NK-92 (cell line): ENCODE data around the gene NCOA1.
"Not testable (repeated sequence)": the region's sequence is repeated elsewhere in the genome, so short reads cannot be mapped to it uniquely, and the experiment has no call there.

Source experiments
- DNase-seq: peaks from one replicate; lab custom pipeline; 2025; ENCODE audit not compliant: unreplicated experiment; lab: John Stamatoyannopoulos, UW

NCOA1 gene

GRCh38 chr2:24676493-24676892 is 185.4 kb downstream of the NCOA1 start:
- no peak for DNase-seq

GRCh38 chr2:24678066-24678465 is 187.0 kb downstream of the NCOA1 start:
- not testable (repeated sequence) for DNase-seq

GRCh38 chr2:24680196-24680595 is 189.1 kb downstream of the NCOA1 start:
- DNase-seq = no peak

GRCh38 chr2:24682304-24682703 is 191.2 kb downstream of the NCOA1 start:
- no peak for DNase-seq

- no peak for DNase-seq
Observed at GRCh38 chr2:24683408-24683807, 192.4 kb downstream of the NCOA1 start.

- no peak for DNase-seq
Observed at GRCh38 chr2:24690524-24690923, 199.5 kb downstream of the NCOA1 start.

GRCh38 chr2:24691806-24692205 is 200.8 kb downstream of the NCOA1 start:
- no peak for DNase-seq

GRCh38 chr2:24697792-24698191 is 206.7 kb downstream of the NCOA1 start:
- DNase-seq = no peak

- no peak for DNase-seq
Observed at GRCh38 chr2:24702800-24703199, 211.7 kb downstream of the NCOA1 start.

- no peak for DNase-seq
Observed at GRCh38 chr2:24704692-24705091, 213.6 kb downstream of the NCOA1 start.

GRCh38 chr2:24707143-24707542 is 216.1 kb downstream of the NCOA1 start:
- DNase-seq = no peak

- no peak for DNase-seq
Observed at GRCh38 chr2:24708537-24709152, 217.6 kb downstream of the NCOA1 start.

- DNase-seq = no peak
Observed at GRCh38 chr2:24710806-24711205, 219.8 kb downstream of the NCOA1 start.

GRCh38 chr2:24711865-24712264 is 220.8 kb downstream of the NCOA1 start:
- DNase-seq = no peak

GRCh38 chr2:24712296-24712695 is 221.2 kb downstream of the NCOA1 start:
- DNase-seq = no peak

- DNase-seq = no peak
Observed at GRCh38 chr2:24717263-24717951, 226.4 kb downstream of the NCOA1 start.

- DNase-seq = no peak
Observed at GRCh38 chr2:24720310-24720709, 229.3 kb downstream of the NCOA1 start.

GRCh38 chr2:24721470-24721869 is 230.4 kb downstream of the NCOA1 start:
- DNase-seq = no peak

- DNase-seq = no peak
Observed at GRCh38 chr2:24722141-24722790, 231.2 kb downstream of the NCOA1 start.

GRCh38 chr2:24723191-24723590 is 232.1 kb downstream of the NCOA1 start:
- no peak for DNase-seq

- no peak for DNase-seq
Observed at GRCh38 chr2:24723665-24724064, 232.6 kb downstream of the NCOA1 start.

- DNase-seq = no peak
Observed at GRCh38 chr2:24724111-24724775, 233.2 kb downstream of the NCOA1 start.
